Activated T-cell treated with anti-CD3 and anti-CD28 coated beads for 48 hours (primary cell): ENCODE results near the gene PFDN4.

ENCODE experiments used
- DNase-seq: peaks from one replicate; pipeline ENCODE4 v3.0.0-alpha.2; 2020; ENCODE audit warnings: low read depth

PFDN4 gene

DNA sequence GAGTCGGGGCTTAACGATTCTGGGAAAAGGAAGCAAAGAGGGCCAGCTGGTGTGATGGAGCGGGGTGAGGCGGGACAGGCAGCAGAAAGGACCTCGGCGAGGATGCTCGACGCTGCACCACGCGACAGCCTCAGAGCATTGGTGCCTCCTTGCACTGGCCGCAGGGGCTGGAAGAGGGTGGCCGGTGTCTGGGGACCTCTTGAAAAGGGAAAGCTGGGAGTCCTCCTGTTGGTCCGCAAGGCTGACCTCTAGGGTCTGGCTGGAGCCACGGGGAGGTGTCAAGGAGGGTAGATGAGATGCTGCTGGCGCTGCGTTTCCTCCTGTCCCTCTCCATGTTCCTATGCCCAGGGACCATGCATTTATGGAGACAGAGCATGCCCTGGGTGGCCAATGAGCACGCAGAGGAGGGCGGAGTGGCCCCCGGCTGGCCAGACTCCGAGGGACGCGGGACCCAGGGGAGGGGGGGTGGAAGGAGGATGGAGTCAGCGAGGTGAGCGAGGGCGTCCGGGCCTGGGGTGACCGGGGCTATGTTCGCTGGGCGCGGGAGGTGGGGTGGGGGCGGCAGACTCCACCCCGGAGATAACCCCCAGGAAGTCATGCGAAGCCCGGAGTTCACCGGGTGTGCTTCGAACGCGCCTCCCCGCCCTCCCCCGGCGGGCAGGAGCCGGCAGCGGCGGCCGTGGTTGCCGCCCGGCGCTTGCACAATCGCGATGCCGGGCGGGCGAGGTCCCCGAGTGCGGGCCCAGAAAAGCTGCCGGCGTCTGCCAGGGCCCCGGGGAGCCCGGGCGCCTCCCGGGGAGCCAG, 34.0 kb upstream of the PFDN4 start, which contains the start of gene CYP24A1:
Gene CYP24A1 (minus strand): TSS at position 334 of the 804 bp plus-strand sequence. CDS start 407 bp downstream, outside the sequence.
- DNase-seq, result peak; percentile 12

DNA sequence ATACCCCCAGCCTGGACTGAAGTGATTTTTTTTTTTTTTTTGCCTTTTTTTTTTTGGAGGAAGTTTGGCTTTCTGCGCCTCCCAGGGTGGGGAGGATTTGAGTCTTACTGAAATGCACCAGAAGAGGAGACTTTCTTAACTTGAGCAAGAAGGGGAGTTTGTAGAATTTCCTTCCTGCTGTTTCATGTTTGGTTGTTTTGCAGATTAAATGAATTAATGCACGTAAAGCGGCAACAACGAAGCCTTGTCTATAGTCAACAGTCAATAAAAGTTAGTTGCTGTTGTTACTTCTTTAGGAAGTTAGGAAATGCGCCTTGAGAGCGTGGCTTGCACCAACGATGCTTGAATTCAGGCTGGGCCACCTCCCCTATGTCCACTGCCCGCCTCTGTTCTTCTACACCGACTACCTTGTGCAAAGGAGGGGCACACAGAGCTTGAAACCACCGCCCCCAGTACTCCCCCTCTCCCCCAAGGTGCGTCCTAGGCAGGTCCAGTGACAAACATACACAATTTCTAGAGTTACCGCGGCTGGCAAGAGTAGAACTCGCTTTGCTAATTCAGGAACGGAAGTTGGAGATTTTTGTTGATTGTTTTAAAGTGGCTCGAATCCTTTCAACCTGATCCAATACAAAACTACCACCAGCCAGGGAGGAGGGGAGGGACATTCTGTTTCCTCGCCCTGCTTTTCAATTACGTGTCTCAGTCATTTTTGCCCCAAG, 33.3 kb upstream of the PFDN4 start:
- DNase-seq, result no peak

DNA sequence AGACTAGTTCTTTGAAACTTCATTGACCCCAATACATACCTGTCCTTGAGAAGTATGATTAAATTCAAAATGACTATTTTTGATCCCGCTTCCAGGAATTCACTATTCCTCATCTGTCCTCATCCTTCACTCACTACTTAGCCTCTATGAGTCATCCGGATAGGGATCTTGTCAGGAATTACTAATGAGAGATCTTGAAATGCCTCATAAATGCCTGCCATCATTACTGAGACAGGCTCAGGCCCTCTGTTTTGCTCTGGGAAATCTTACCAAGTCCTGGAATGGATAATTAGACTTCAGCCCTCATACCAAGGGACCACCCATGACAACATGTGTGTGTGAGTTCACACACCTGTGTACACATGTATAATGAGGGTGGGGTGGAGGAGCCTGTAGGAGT, 31.3 kb upstream of the PFDN4 start:
- no peak for DNase-seq

DNA sequence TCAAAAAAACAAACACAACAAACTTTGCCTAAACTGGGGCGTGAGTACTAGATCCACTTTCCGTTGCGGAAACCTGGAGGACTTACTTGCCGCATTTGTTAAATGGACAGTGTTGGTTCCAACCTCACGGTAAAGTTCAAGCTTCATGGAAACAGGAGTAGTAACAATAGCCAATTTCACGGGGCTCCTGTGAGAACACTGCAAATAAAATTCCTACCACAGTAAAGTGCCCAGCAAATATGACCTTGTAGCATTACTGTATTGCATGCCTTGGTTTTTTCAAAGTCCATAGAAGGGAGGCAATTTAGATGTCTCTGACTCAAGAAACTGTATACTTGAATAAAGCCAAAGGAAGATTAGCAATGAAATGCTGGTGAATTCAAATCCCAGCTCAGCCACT, 30.5 kb upstream of the PFDN4 start:
- DNase-seq, result no peak

DNA sequence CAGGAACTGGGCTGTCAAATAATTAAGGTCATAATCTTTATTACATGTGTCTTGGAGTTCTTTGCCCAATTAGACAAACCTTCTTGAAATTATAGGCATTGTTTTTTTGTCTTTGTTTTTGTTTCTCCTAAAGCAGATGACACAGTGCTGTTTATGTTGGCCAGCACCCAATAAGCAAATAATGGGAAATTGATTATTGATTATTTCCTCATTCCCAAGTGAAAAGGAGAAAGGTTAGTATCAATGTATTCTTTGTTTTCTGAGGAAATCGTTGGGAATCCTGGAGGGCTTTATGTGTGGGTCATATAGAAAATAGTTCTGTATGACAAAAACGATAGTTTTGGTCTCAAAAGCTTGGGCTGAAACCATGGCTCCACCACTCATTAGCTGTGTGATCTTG, 29.6 kb upstream of the PFDN4 start:
- no peak for DNase-seq

DNA sequence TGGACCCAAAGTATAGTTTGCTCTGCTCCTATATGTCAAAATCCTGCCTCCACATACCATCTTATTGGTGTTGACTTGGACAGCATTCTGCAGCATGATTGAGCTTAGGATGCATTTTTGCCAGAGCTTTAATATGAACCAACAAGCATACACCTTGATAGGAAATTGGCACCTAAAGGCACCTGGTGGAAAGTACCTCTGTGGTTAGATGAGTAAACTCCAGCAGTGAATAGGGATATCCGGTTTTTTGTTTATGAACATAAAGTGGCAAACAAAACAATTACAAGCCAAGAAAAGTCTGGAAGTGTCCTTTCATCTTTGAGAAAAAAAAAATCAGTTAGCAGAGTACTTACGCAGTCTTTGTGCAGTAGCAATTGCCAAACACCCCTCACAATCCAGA, 27.9 kb upstream of the PFDN4 start:
- DNase-seq, result no peak

DNA sequence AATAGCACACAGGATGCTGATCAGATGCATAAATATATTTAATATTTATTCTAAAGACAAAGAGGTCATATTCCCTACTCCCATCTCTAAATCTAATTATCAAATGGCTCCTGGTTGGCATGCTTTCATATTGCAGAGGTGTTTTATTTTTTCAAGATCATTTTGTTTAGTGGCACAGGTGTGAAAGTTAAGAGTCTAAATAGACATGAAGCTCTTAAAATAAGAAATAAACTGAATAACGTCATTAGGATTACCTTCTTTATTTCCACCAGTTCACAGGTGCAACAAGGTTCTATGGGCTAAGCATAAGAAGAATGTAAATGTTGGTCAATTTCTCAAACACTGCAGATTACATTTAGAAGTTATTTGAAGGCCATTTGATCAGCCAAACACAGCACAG, 27.0 kb upstream of the PFDN4 start:
- DNase-seq, result no peak

DNA sequence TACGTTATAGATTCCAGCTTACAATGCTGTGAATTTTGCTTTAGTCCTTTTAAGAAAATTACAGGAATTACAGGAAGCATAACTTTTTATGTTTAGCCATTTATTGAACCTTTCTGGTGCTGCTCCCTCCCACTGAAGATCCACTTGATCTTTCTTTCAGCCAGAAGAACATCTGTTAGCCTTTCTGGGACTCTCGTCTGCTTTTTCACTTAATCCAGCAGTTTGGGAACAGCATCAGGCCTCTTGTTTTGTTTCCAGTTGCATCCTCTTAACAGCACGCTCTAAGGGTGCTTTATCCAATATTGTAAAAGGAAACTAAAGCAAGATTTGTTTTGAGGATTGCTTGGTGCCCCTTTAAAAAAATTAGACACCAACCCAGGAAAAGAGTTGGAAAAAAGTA, 23.8 kb upstream of the PFDN4 start:
- DNase-seq, result no peak

DNA sequence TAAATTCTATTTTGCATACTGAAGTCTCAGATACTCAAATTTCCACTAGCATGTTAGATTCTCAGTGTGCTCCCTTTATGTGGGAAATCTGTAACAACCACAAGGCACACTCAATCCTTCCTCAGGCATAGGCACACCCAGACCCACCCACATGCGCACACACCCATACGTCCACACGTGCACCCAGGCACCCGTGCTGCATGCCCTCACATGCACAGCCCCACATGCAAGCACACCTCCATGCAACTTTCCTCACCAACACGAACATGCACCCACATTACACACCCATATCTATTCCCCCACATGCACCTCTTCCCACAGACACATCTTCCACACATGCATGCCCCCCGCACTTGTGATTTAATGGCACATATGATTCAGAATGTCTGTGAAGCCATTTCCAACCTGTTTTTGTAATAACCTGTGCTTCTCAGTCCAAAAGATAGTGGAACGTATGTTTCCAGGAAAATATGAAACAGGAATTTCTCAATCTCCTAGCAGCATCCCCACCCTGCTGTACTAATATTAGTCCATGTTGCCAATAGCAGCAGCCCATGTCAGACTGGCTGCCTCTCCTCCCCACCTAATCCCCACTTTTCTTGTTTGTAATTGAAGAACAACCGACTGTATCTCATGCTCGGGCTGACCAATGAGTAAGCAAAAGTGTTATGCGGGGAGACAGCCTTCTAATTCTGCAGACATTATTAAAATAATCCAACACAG, 22.8 kb upstream of the PFDN4 start:
- DNase-seq, result no peak

DNA sequence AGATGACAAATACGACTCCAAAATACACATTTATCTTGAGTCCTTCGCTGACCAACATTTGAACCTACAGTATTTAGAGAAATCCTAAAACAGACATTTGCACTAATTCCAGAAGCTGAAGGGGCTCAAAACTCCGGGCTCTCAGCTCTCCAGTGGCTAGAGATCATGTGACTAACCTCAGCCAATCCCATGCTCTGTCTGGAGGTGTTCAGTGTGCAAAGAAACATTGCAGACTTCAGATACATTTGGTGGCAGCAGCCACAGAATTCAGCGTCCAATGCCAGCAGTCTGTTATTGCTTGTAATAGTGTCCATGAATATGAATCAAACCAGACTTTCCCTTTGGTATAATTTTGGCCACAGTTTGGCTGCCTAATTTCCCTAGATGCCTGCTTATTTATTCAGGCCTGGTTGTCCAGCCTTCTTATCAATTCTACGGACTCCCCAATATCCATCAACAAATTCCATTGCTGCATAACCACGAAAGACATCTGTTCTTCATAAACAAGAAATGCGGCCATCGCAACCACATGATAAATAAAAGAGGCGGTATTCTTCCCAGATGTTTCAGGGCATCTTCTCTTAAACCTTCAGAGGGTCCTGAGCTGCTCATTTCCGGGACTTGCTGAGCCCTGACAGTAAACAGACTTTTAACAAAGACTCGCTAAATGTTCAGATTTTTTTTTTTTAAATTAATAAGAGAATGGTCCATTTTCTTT, 19.6 kb upstream of the PFDN4 start:
- DNase-seq, result no peak

DNA sequence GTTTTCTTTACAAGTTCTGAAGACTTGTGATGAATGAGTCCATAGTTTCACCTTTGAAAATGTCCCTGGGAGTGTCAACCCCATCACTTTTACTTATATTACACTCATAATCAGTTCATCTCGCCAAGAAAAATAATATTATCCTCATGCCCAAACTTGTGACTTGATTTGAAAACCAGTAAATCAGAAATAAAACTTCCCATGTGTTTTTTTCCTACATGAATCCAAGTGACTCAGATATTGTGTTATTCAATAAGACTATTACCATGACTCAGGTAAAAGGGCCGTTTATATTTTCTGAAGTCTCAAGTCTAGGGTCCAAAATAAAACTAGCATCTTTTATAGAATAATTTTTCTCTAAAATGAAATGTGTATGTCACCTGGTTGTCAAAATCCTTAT, 18.3 kb upstream of the PFDN4 start:
- no peak for DNase-seq

DNA sequence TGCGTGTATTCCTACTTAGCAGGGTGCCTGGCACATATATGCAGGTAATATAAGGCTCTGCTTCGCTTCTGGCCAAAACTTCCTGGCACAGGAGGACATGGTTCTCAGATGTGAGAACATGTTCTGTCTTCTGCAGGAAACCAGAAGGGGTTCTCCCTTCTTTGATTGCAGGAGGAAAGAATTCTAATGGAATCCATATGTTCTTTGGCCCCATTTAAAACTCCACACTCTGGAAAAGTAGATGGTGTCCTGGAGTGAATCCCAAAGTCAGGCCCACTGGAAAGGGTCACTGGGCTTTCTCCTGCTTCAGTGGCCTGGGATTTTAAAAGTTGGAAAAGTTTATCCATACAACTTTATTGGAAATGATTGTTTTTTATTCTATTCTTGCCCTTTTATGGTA, 17.7 kb upstream of the PFDN4 start:
- no peak for DNase-seq

DNA sequence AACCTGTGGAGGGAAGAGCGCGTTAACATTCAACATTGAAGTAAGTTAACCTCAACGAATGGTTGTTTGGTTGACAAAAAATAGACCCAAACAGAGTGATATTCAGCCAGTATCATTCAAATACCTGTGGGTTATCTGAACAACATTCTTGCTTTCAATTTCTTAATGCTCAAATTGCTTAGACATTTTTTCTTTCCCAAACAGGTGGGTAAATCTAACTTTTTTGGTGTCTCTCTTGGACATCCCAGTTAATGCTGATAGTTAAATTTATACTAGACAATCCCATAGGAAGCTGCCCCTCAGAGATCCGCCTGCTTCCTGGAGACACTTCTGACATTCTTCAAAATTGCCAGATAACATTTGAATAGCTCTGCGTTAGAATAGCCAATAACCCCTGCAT, 14.1 kb upstream of the PFDN4 start:
- DNase-seq, result no peak

DNA sequence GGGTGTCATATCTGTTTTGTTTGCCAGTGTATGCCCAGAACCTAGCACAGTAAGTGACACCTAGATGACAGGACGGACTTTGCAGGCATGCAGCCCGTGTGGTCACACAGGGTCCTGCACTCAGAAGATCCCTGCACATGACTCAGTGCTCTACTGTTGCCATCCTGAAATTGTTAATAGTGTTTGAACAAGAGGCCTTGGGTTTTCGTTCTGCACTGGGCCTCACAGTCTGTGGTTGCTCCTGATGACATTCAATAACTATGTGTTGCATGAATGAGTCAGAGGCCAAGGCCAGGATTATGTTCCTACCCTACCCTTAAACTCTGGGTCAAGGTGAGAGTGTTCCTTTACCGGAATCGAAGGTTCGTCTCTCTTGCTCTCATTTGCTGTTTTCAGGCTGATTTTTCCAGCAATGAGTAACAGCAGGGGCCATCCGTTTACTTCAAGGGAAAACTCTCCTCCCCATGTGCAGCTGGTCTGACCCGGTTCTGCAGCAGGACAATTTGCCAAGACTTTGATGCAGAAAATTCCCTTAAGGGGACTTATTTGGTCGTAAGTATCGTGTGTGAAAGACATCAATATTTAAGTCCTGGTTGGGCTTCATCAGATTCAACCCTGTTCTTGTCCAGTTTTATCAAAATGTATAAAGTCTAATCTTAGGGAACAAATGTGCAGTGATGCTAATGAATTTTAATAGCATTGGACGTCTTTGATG, 13.0 kb upstream of the PFDN4 start:
- no peak for DNase-seq

DNA sequence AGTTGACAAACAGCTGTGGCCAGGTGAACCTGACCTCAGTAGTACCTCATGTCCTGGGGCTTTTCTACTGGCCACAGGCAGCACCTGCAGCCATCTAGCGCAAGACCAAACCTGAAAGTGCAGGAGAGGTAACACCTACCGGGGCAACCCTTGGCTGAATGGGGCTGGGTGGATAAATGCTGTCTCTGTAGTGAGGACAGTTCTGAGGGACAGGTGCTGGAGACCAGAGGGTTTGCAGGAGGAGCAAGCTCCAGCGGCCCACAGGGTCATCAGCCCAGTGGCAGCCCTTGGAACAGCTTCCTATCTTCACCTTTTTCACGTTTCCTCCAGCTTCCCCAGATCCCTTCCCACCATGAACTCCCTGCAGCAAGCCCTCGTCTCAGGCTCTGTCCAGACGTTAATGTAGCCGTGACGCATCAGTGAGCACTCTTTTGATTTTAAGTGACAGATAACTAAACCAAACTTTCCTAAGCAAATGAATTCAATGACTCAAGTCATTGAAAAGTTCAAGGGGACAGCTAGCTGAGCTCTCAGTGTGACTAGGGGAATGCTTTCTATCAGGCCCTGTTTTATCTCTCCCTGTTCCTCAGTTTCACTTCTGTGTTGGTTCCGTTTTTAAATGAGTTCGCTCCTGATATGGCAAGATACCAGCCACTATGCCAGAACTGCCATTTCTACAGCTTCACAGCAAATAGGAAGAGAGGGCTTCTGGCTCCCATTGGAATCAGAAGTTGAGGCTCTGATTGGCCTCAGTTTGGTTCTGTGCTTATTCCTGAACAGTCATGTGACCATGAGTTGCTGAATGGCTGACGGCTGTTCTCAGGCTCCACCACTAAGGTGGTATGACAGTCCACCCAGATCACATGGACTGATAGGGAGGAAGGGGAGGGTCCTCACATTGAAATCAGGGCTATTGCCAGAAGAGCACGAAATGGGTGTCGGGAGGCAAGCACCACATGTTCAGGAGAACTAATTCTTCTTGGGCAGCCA, 12.1 kb upstream of the PFDN4 start:
- no peak for DNase-seq

DNA sequence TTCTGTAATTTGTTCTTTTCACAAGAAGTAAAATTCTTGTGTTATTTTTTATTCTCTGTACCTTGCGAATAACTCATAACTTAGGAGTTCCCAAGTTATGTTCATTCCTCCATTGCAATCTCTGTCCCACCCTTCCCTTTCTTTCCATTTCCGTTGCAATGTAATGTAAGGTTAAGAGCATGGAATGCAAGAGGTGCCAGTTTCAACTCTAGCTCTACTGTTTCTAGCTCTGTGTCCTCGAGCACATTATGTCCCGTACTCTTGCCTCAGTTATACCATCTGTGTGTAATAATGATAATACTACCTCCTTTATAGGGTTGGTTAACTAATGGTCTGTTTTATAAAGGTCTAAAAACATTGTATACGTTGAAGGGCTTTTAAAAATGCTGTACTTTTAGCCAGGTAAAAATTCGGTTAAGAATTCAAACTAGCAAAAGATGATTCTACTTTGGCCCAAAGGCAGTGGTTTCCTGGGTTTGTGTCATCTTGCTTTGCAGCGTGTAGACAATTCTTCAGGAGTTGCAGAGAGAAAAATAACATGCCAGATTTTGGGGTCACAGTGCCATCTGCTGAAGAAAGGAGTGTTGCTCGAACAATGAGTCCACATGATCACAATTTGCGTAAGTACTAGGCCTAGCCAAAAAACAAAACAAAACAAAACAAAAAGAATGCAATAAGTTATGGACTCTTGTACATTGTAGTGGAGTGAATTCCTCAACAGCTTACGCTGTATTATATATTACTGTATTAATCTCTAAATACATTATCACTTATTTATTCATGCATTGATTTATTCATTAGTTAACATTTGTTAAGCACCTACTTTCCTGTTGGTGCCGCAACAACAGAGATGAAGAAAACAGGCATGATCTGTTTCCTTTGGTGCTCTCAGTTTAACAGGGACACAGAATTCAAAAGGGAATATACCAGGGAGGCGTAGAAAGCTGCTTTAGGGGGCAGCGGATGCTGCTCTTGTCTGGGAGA, 10.0 kb upstream of the PFDN4 start:
- no peak for DNase-seq

DNA sequence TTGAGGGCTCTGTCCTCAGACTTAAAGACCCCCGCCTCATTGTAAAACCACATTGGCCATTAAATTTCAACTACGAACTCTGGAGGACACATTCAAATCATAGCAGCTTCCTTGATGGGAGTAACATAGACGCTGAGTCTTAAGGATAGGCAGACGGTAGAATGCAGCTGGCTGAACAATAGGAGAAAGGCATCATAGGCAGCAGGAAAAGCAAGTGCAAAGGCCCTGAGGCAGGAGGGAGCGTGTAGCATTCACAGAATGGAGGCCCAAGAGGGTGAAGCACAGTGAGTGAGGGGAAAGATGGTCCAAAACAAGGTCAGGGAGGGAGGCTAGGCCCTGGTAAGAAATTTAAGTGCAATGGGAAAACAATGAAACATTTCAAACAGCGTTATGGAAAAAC, 8.6 kb upstream of the PFDN4 start:
- DNase-seq, result no peak

DNA sequence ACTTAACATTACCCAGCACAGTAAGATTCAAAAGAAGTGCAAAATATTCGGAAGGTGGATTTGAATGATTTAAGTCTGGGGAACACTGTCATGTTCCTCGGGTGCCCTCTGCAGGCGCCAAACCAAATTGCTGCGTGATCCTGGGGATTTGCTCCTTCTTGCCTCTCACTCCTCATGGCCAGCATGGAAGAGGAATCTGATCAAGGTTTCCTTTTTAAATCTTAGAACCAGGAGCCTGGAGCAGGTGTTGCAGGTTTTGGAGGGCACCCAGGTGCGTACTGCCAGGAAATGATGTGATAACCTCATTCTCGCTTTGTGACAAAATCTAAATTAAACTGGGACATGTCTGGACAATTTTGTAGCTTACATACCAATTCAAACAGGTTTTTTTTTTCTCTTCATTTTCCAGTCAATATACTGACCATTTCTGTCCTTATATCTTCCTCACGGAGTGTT, 8.1 kb upstream of the PFDN4 start:
- DNase-seq, result peak; percentile 52
